HG03457 (cell line): ENCODE data around the gene HS2ST1.

Experiments used
- ATAC-seq: cut with Tn5 transposase; IDR thresholded peaks from one replicate; pipeline ENCODE4 v1.9.1; 2021; ENCODE audit warnings: moderate number of reproducible peaks; ENCODE audit not compliant: unreplicated experiment

The HS2ST1 gene

GRCh38 chr1:87104945-87105344 is 190.5 kb downstream of the HS2ST1 start:
- no peak for ATAC-seq

- no peak for ATAC-seq
Observed at GRCh38 chr1:87106144-87106543, 191.7 kb downstream of the HS2ST1 start.

- no peak for ATAC-seq
Observed at GRCh38 chr1:87106867-87107266, 192.4 kb downstream of the HS2ST1 start.

- no peak for ATAC-seq
Observed at GRCh38 chr1:87108228-87108627, 193.8 kb downstream of the HS2ST1 start.

- no peak for ATAC-seq
Observed at GRCh38 chr1:87108814-87109411, 194.5 kb downstream of the HS2ST1 start.

- no peak for ATAC-seq
Observed at GRCh38 chr1:87111659-87112371, 197.4 kb downstream of the HS2ST1 start.

- no peak for ATAC-seq
Observed at GRCh38 chr1:87113313-87113712, 198.9 kb downstream of the HS2ST1 start.

- no peak for ATAC-seq
Observed at GRCh38 chr1:87115317-87115890, 201.0 kb downstream of the HS2ST1 start.

GRCh38 chr1:87115891-87116290 is 201.5 kb downstream of the HS2ST1 start:
- no peak for ATAC-seq

GRCh38 chr1:87117761-87118368 is 203.4 kb downstream of the HS2ST1 start:
- ATAC-seq: no peak

GRCh38 chr1:87119541-87120140 is 205.2 kb downstream of the HS2ST1 start:
- no peak for ATAC-seq

GRCh38 chr1:87120779-87121178 is 206.3 kb downstream of the HS2ST1 start:
- no peak for ATAC-seq

- no peak for ATAC-seq
Observed at GRCh38 chr1:87121711-87122163, 207.3 kb downstream of the HS2ST1 start.

- ATAC-seq: no peak
Observed at GRCh38 chr1:87122243-87122642, 207.8 kb downstream of the HS2ST1 start.

GRCh38 chr1:87123610-87124009 is 209.2 kb downstream of the HS2ST1 start:
- ATAC-seq: no peak

- ATAC-seq: no peak
Observed at GRCh38 chr1:87126886-87127505, 212.6 kb downstream of the HS2ST1 start.

GRCh38 chr1:87127581-87127980 is 213.1 kb downstream of the HS2ST1 start:
- no peak for ATAC-seq

GRCh38 chr1:87129038-87129437 is 214.6 kb downstream of the HS2ST1 start:
- ATAC-seq: no peak

- no peak for ATAC-seq
Observed at GRCh38 chr1:87129606-87130005, 215.2 kb downstream of the HS2ST1 start.

GRCh38 chr1:87130438-87130837 is 216.0 kb downstream of the HS2ST1 start:
- ATAC-seq: no peak

GRCh38 chr1:87131809-87132283 is 217.4 kb downstream of the HS2ST1 start:
- ATAC-seq: peak; percentile 94
